Tibial nerve (tissue), 4 donors: ENCODE data around the gene RAPGEF5. TPM values are rescaled to one million over a fixed set of nuclear protein-coding genes. Genes with fewer than 3 reads are reported as not detected.

ENCODE experiments used
- DNase-seq, 2 donors: peaks; one replicate each; pipeline ENCODE4 v3.0.0-alpha.2; 2019; ENCODE audit warnings: low spot score in 2 of 2
- H3K27ac ChIP-seq, 4 donors: fragments of 200-600 bp; sonication (generic) in 3 of 4; one replicate each; pipeline ENCODE4 v1.5.1; 2017 to 2019; ENCODE audit warnings: mild to moderate bottlenecking in 1 of 4
- H3K27me3 ChIP-seq, 2 donors: fragments of 200-600 bp; sonication (generic) in 1 of 2; one replicate each; pipeline versions ENCODE4 v1.5.1 to v1.6.0; 2017 to 2019
- H3K36me3 ChIP-seq, 3 donors: fragments of 200-600 bp; sonication (generic); one replicate each; pipeline ENCODE4 v1.5.1; 2018 to 2019
- H3K4me1 ChIP-seq, 4 donors: fragments of 200-600 bp; sonication (generic) in 3 of 4; one replicate each; pipeline ENCODE4 v1.5.1; 2017 to 2019
- H3K4me3 ChIP-seq, 4 donors: fragments of 200-600 bp; sonication (generic) in 3 of 4; one replicate each; pipeline ENCODE4 v1.5.1; 2017 to 2019; ENCODE audit warnings: mild to moderate bottlenecking in 1 of 4, moderate library complexity in 1 of 4
- H3K9me3 ChIP-seq, 4 donors: fragments of 200-600 bp; sonication (generic) in 3 of 4; one replicate each; pipeline ENCODE4 v1.5.1; 2017 to 2019
- EP300 ChIP-seq, 2 donors: sonication (generic); formaldehyde crosslinking; IDR thresholded peaks; one replicate each; pipeline ENCODE4 v1.6.1; 2017; ENCODE audit warnings: antibody characterized with exemption in 2 of 2, mild to moderate bottlenecking in 1 of 2
- POLR2A ChIP-seq, 2 donors: fragments of 450-650 bp; IDR thresholded peaks; one replicate each; pipeline ENCODE4 v1.6.1; 2017; ENCODE audit warnings: antibody characterized with exemption in 2 of 2, mild to moderate bottlenecking in 2 of 2, moderate library complexity in 2 of 2
- WGBS, 2 donors: methylation state at CpG; one replicate each; pipeline ENCODE4 v1.1.5; 2018; 5-methylcytosine and 5-hydroxymethylcytosine counted together
- total RNA-seq, 4 donors: library from RNA; depleted of rRNA; stranded (reverse); fragments of >200 nt; gene quantifications; one replicate each; pipeline ENCODE4 v1.1.0, GENCODE V29; 2016
- TF ChIP-seq, protein P1 (sequence below), 5 experiments: fragments of 200-600 bp in 3 of 5; fragments of 450-650 bp in 2 of 5; sonication (generic) in 3 of 5; IDR thresholded peaks; one replicate each; pipeline ENCODE4 v1.5.1; 2016 to 2019; ENCODE audit warnings: antibody characterized with exemption in 5 of 5, mild to moderate bottlenecking in 3 of 5, moderate library complexity in 2 of 5

Gene RAPGEF5
- total RNA-seq, 4 donors from 2014 or later = 63.3 to 121 (median 76.9) TPM

DNA sequence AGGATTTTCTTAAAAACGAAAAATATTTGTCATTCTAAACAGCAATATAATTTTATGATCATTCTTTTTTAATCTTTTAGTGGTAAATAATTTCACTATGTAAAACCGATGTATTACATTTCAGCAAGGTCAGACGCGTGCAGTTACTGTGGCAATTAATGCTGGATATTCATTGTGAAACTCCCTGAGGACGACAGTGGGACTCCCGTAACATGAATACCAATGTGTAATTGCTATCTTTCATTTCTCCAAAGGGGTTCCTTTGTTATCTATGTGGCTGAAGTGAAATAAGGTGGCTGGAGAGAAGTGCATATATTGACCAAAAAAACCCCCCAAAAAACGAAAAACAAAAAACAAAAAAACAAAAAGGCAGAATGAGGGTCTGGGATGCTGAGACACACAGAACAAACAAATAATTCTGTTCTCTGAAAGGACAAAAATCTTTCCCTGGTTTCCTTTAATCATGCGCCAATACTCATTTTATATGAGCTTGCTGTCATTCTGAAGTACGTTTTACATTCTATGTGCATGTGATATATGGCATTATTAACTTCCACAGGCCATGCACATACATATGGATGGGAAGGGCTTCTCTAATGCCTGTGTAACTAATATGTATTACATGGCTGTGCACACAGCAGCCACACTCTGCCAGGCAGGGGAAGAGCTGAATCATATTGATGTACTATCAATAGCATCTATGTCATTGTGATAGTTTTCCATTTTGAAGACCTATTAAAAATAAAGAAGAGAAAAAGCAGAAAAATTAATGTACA, 161.4 kb downstream of the RAPGEF5 start:
- Histone ChIP-seq H3K27ac (no peak overlapping the region), H3K36me3 (peaks cover 0 to 3% (median 0%) of the 10 kb centered on the region in 3 donors), H3K4me3 (no peak overlapping the region), H3K4me1 (peaks cover 0 to 17% (median 0%) of the 10 kb centered on the region in 4 donors), H3K9me3 (no peaks in the 10 kb centered on the region), H3K27me3 (no peaks in the 10 kb centered on the region)
- no peak for DNase-seq
- TF ChIP-seq, protein P1, sequence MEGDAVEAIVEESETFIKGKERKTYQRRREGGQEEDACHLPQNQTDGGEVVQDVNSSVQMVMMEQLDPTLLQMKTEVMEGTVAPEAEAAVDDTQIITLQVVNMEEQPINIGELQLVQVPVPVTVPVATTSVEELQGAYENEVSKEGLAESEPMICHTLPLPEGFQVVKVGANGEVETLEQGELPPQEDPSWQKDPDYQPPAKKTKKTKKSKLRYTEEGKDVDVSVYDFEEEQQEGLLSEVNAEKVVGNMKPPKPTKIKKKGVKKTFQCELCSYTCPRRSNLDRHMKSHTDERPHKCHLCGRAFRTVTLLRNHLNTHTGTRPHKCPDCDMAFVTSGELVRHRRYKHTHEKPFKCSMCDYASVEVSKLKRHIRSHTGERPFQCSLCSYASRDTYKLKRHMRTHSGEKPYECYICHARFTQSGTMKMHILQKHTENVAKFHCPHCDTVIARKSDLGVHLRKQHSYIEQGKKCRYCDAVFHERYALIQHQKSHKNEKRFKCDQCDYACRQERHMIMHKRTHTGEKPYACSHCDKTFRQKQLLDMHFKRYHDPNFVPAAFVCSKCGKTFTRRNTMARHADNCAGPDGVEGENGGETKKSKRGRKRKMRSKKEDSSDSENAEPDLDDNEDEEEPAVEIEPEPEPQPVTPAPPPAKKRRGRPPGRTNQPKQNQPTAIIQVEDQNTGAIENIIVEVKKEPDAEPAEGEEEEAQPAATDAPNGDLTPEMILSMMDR (IDR thresholded peaks at IDR 0.05) = no peak
- no peak for TF ChIP-seq POLR2A (IDR thresholded peaks at IDR 0.05)
- TF ChIP-seq EP300 (IDR thresholded peaks at IDR 0.05) = no peak
- WGBS, 2 donors = 90 to 91% methylated on average over 9 of the region's 9 CpGs

DNA sequence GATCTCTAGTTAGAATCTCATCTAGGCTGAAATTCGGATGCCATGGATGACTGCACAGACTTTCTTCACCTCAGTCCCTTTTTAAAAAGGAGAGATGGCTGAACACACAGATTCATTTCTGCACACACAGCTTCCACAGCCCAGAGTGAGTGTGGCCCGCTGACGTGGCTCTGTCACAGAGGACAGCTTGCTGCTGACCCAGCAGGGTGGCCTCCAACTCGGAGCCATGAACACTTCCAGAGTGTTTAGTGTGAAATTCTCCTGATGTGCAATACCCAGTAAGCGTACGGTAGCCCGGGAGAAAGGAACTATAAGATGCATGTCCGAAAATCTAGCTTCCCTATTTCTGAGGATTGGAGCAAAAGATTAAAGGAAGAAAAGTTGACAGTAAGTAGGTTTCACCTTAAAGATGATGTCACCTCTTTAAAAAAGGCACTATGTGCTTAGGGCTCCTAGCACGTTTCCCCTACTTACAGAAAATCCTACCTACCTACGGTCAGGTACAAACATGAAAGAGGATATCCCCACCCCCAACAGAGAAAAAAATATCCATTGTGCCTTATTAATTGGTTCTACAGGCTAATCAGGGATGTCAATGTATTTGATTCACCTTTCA, 162.2 kb downstream of the RAPGEF5 start:
- Histone ChIP-seq H3K4me3 (no peak overlapping the region), H3K4me1 (peaks cover 0 to 16% (median 0%) of the 10 kb centered on the region in 4 donors), H3K27me3 (no peaks in the 10 kb centered on the region), H3K27ac (no peak overlapping the region), H3K36me3 (peaks cover 0 to 4% (median 0%) of the 10 kb centered on the region in 3 donors), H3K9me3 (no peaks in the 10 kb centered on the region)
- DNase-seq = no peak
- TF ChIP-seq EP300 (IDR thresholded peaks at IDR 0.05) = no peak
- TF ChIP-seq, protein P1 (IDR thresholded peaks at IDR 0.05) = no peak
- TF ChIP-seq POLR2A (IDR thresholded peaks at IDR 0.05) = no peak
- 81 to 85% methylated on average over 10 of the region's 10 CpGs for WGBS, 2 donors

DNA sequence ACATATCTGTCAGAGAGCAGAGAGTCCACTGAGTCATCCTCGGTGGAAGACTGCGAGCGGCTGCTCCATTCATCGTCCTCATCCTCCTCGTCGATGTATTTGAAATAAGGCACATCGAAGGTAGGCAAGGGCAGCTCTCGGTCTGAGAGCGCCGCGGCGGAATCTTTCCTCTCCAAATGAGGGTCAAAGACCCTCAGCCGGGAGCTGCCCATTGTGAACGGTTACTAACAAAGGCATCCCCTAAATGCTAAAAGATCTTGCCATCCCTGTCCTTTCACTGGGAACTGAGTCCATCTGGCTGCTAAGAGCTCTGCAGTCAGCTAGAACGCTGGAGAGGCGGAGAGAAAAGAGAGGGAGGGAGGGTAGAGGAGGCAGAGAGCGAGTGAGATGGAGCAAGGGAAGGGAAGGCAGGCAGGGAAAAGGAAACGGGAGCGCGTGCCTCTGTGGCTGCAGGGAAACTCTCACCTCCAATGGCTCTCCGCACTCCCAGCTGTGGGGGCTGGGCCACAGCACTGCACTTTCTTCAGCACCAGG, 163.4 kb downstream of the RAPGEF5 start:
- H3K9me3 ChIP-seq = no peaks in the 10 kb centered on the region
- H3K27ac ChIP-seq = peak overlapping the region in 3 of 4 donors; percentile 25 to 82 (median 72)
- 24 to 36% methylated on average over 21 of the region's 21 CpGs for WGBS, 2 donors
- H3K36me3 ChIP-seq = peaks cover 0 to 4% (median 0%) of the 10 kb centered on the region in 3 donors
- peaks cover 0 to 16% (median 0%) of the 10 kb centered on the region in 4 donors for H3K4me1 ChIP-seq
- H3K27me3 ChIP-seq = no peaks in the 10 kb centered on the region
- TF ChIP-seq, protein P1 (IDR thresholded peaks at IDR 0.05) = no peak
- TF ChIP-seq EP300 (IDR thresholded peaks at IDR 0.05) (peak in 1 of 2 donors; percentile 84), POLR2A (IDR thresholded peaks at IDR 0.05) (peak in 1 of 2 donors; percentile 31)
- DNase-seq = peak in 1 of 2 donors; percentile 14
- peak overlapping the region; percentile 20 to 56 (median 40) for H3K4me3 ChIP-seq

DNA sequence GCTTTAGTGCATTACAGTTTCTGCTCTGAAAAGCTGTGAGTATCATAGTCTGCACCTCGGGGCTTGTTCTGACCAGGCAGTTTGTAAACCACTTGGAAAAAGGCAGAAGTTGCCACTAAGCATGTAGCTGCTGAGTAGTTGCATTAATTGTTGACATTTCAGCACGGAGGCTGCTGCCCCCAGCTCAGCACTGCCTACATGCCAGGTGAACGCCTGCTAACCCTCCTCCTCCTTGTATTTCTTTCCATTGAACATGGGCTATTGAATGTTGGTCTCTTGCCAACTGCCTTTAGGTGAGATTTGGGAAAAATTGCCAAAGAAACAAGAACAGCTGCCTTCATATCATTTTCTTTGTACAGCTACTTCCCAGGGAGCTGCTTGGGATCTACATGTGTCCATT, 164.2 kb downstream of the RAPGEF5 start:
- Histone ChIP-seq H3K4me3 (peak overlapping the region; percentile 20 to 56 (median 40)), H3K9me3 (no peaks in the 10 kb centered on the region), H3K4me1 (peaks cover 0 to 16% (median 0%) of the 10 kb centered on the region in 4 donors), H3K27me3 (no peaks in the 10 kb centered on the region), H3K27ac (peak overlapping the region in 3 of 4 donors; percentile 59 to 82 (median 72)), H3K36me3 (peaks cover 0 to 7% (median 0%) of the 10 kb centered on the region in 3 donors)
- WGBS, 2 donors = 33 to 46% methylated on average over 3 of the region's 3 CpGs
- TF ChIP-seq POLR2A (IDR thresholded peaks at IDR 0.05) = no peak
- TF ChIP-seq EP300 (IDR thresholded peaks at IDR 0.05) = no peak
- TF ChIP-seq, protein P1 (IDR thresholded peaks at IDR 0.05) = no peak
- no peak for DNase-seq
